ENCODE measurements around the gene TJP2.

The TJP2 gene

DNA sequence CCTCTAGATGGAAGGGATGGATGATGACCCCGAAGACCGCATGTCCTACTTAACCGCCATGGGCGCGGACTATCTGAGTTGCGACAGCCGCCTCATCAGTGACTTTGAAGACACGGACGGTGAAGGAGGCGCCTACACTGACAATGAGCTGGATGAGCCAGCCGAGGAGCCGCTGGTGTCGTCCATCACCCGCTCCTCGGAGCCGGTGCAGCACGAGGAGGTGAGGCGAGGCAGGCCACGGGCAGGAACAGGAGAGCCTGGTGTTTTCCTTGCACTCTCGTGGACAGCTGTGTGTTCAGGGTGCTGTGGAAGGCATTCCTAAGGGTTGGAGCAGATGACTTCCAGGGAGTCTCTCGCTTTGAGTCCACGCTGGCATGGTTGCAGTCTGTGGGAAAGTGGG, 73.9 kb downstream of the TJP2 start:
- Histone ChIP-seq H3K9ac (ENCODE audit: low read depth, low read length) (no peak overlapping the region), H3K27me3 (ENCODE audit: control insufficient read depth, insufficient read depth, low read length) (no peaks in the 10 kb centered on the region), H3K36me3 (ENCODE audit: control insufficient read depth, insufficient read depth, low read length) (peaks cover 25% of the 10 kb centered on the region), H3K9me3 (ENCODE audit: control insufficient read depth, insufficient read depth, low read length) (no peaks in the 10 kb centered on the region), H3K4me3 (ENCODE audit: low read depth, low read length) (no peak overlapping the region), H3K4me1 (ENCODE audit: control insufficient read depth, insufficient read depth, low read length) (no peaks in the 10 kb centered on the region)

DNA sequence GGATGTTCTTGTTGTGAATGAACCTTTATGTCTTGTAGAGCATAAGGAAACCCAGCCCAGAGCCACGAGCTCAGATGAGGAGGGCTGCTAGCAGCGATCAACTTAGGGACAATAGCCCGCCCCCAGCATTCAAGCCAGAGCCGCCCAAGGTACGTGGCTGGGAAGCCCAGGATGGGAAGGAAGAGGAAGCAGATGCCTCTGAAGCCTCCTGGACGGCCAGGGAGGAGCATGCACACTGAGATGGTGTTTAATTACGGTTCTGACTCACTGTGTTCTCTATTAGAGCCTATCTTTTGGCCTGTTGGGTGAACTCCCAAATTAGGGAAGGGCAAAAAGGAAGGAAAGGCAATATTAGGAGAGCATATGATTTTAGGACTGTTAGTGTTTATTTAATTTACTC, 75.3 kb downstream of the TJP2 start:
- Histone ChIP-seq H3K9ac (ENCODE audit: low read depth, low read length) (no peak overlapping the region), H3K36me3 (ENCODE audit: control insufficient read depth, insufficient read depth, low read length) (peaks cover 34% of the 10 kb centered on the region), H3K4me3 (ENCODE audit: low read depth, low read length) (no peak overlapping the region), H3K9me3 (ENCODE audit: control insufficient read depth, insufficient read depth, low read length) (no peaks in the 10 kb centered on the region), H3K4me1 (ENCODE audit: control insufficient read depth, insufficient read depth, low read length) (no peaks in the 10 kb centered on the region), H3K27me3 (ENCODE audit: control insufficient read depth, insufficient read depth, low read length) (no peaks in the 10 kb centered on the region)

DNA sequence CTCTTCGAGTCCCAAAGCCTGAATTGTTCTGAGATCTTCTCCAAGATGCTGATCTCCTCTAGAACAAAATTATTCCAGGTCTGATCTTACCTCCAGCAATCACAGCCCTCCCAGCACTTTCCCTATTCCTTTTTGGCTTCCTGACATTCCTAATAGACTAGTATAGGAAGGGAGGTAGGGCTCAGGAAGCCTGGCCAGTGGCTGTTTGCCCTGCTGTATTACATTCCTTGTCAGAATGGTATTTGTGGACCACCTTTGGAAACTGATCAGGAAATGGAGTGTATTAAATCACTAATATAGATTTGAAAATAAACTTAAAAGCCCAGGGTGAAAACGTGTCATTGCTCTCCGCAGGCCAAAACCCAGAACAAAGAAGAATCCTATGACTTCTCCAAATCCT, 76.6 kb downstream of the TJP2 start:
- Histone ChIP-seq H3K27me3 (ENCODE audit: control insufficient read depth, insufficient read depth, low read length) (no peaks in the 10 kb centered on the region), H3K36me3 (ENCODE audit: control insufficient read depth, insufficient read depth, low read length) (peaks cover 35% of the 10 kb centered on the region), H3K4me1 (ENCODE audit: control insufficient read depth, insufficient read depth, low read length) (no peaks in the 10 kb centered on the region), H3K9ac (ENCODE audit: low read depth, low read length) (no peak overlapping the region), H3K9me3 (ENCODE audit: control insufficient read depth, insufficient read depth, low read length) (no peaks in the 10 kb centered on the region), H3K4me3 (ENCODE audit: low read depth, low read length) (no peak overlapping the region)

DNA sequence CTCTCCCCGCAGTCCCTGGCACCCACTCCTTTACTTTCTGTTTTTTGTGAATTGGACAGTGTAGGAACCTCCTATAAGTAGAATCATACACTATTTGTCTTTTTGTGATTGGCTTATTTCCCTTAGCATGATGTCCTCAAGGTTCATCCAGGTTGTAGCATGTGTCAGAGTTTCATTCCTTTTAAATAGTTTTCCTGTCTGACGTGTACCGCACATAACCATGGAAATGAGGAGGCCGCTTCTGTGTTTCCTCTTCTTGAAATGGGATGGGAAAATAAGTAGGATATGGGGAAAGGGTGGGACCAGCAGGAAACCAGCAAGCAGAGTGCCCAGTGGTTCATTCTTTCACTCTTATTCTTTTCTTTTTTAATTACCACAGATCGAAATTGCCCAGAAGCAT, 78.4 kb downstream of the TJP2 start:
- H3K36me3 ChIP-seq (ENCODE audit: control insufficient read depth, insufficient read depth, low read length): peaks cover 35% of the 10 kb centered on the region
- H3K9me3 ChIP-seq (ENCODE audit: control insufficient read depth, insufficient read depth, low read length): no peaks in the 10 kb centered on the region
- H3K4me1 ChIP-seq (ENCODE audit: control insufficient read depth, insufficient read depth, low read length): no peaks in the 10 kb centered on the region
- H3K9ac ChIP-seq (ENCODE audit: low read depth, low read length): no peak overlapping the region
- no peak overlapping the region for H3K4me3 ChIP-seq (ENCODE audit: low read depth, low read length)
- no peaks in the 10 kb centered on the region for H3K27me3 ChIP-seq (ENCODE audit: control insufficient read depth, insufficient read depth, low read length)

DNA sequence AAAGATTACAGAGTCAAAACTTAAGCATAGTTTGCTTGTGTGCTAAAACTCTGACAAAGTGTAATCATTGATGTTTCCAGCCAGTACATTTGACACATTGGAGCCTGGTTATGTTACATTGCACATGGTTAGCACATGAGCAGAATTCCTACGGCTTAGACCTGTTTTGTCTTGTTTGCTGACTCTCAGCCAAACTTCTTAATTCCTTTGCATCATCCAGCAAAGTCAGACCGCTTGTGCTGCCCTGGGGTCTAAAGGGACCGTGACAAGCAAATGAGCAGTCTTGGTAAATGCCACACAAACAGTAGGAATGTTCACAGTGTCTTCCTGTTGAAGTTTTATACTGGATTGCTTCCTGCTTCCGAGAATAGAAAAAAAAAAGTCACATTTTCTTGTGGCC, 79.0 kb downstream of the TJP2 start:
- Histone ChIP-seq H3K9ac (ENCODE audit: low read depth, low read length) (no peak overlapping the region), H3K9me3 (ENCODE audit: control insufficient read depth, insufficient read depth, low read length) (no peaks in the 10 kb centered on the region), H3K4me3 (ENCODE audit: low read depth, low read length) (no peak overlapping the region), H3K27me3 (ENCODE audit: control insufficient read depth, insufficient read depth, low read length) (no peaks in the 10 kb centered on the region), H3K4me1 (ENCODE audit: control insufficient read depth, insufficient read depth, low read length) (no peaks in the 10 kb centered on the region), H3K36me3 (ENCODE audit: control insufficient read depth, insufficient read depth, low read length) (peaks cover 32% of the 10 kb centered on the region)

DNA sequence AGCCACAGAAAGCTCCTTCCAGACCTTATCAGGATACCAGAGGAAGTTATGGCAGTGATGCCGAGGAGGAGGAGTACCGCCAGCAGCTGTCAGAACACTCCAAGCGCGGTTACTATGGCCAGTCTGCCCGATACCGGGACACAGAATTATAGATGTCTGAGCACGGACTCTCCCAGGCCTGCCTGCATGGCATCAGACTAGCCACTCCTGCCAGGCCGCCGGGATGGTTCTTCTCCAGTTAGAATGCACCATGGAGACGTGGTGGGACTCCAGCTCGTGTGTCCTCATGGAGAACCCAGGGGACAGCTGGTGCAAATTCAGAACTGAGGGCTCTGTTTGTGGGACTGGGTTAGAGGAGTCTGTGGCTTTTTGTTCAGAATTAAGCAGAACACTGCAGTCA, 80.1 kb downstream of the TJP2 start:
- Histone ChIP-seq H3K9me3 (ENCODE audit: control insufficient read depth, insufficient read depth, low read length) (no peaks in the 10 kb centered on the region), H3K9ac (ENCODE audit: low read depth, low read length) (no peak overlapping the region), H3K36me3 (ENCODE audit: control insufficient read depth, insufficient read depth, low read length) (peaks cover 27% of the 10 kb centered on the region), H3K4me3 (ENCODE audit: low read depth, low read length) (no peak overlapping the region), H3K27me3 (ENCODE audit: control insufficient read depth, insufficient read depth, low read length) (no peaks in the 10 kb centered on the region), H3K4me1 (ENCODE audit: control insufficient read depth, insufficient read depth, low read length) (no peaks in the 10 kb centered on the region)

DNA sequence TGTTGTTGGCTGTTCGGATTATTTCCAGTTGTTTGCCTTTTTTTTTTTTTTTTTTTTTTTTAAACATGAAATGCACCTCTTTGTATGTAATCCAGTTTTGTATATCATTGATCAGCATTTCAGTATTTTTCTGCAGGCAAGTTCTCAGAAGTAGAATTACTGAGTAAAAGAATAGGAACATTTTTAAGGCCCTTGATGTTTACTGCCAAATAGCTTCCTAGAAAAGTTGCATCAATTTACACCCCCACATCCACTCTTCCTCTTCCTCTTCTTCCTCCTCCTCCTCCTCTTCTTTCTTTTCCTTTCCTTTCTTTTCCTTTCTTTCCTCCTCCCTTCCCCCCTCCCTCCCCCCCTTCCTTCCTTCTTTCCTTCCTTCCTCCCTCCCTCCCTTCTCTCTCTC, 81.5 kb downstream of the TJP2 start:
- Histone ChIP-seq H3K9ac (ENCODE audit: low read depth, low read length) (no peak overlapping the region), H3K4me1 (ENCODE audit: control insufficient read depth, insufficient read depth, low read length) (no peaks in the 10 kb centered on the region), H3K9me3 (ENCODE audit: control insufficient read depth, insufficient read depth, low read length) (no peaks in the 10 kb centered on the region), H3K36me3 (ENCODE audit: control insufficient read depth, insufficient read depth, low read length) (peaks cover 24% of the 10 kb centered on the region), H3K27me3 (ENCODE audit: control insufficient read depth, insufficient read depth, low read length) (no peaks in the 10 kb centered on the region), H3K4me3 (ENCODE audit: low read depth, low read length) (no peak overlapping the region)

DNA sequence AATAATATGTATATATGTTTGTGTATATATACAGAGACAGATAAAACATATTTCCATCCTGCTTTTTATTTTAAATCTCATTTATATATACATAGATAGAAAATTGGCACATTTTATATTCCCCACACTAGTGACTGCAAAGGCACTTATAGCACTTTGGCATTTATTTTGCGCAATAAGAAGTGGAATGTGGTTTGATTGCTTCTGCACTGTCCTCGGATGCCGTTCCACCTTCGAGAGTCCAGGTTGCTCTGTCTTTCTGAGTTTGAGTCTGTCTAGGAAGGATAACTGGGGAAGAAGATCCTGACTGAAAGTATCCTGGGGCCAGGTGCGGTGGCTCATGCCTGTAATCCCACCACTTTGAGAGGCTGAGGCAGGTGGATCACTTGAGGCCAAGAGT, 84.5 kb downstream of the TJP2 start:
- H3K9me3 ChIP-seq (ENCODE audit: control insufficient read depth, insufficient read depth, low read length): no peaks in the 10 kb centered on the region
- H3K4me1 ChIP-seq (ENCODE audit: control insufficient read depth, insufficient read depth, low read length): no peaks in the 10 kb centered on the region
- H3K4me3 ChIP-seq (ENCODE audit: low read depth, low read length): no peak overlapping the region
- no peaks in the 10 kb centered on the region for H3K27me3 ChIP-seq (ENCODE audit: control insufficient read depth, insufficient read depth, low read length)
- H3K9ac ChIP-seq (ENCODE audit: low read depth, low read length): no peak overlapping the region
- H3K36me3 ChIP-seq (ENCODE audit: control insufficient read depth, insufficient read depth, low read length): peaks cover 7% of the 10 kb centered on the region

DNA sequence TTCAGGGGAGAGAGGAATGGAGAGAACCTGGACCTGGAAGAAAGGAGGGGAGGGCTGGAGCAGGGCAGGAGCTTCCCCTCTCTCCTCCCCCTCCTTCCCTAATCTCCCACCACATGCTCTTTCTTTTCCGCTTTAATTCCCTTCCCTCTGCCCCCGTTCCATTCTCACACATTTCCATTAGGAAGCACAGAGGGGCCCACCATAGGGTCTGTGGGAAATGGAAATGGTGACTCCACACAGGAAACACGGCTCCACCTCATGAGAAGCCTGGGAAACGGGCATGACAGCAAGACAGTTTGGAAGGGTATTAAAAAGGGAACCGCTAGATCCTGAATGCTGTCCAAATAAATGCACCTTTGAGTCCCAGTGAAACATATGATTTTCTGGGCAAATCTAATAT, 86.1 kb downstream of the TJP2 start:
- H3K9ac ChIP-seq (ENCODE audit: low read depth, low read length): no peak overlapping the region
- H3K36me3 ChIP-seq (ENCODE audit: control insufficient read depth, insufficient read depth, low read length): no peaks in the 10 kb centered on the region
- H3K9me3 ChIP-seq (ENCODE audit: control insufficient read depth, insufficient read depth, low read length): no peaks in the 10 kb centered on the region
- no peak overlapping the region for H3K4me3 ChIP-seq (ENCODE audit: low read depth, low read length)
- no peaks in the 10 kb centered on the region for H3K4me1 ChIP-seq (ENCODE audit: control insufficient read depth, insufficient read depth, low read length)
- no peaks in the 10 kb centered on the region for H3K27me3 ChIP-seq (ENCODE audit: control insufficient read depth, insufficient read depth, low read length)

DNA sequence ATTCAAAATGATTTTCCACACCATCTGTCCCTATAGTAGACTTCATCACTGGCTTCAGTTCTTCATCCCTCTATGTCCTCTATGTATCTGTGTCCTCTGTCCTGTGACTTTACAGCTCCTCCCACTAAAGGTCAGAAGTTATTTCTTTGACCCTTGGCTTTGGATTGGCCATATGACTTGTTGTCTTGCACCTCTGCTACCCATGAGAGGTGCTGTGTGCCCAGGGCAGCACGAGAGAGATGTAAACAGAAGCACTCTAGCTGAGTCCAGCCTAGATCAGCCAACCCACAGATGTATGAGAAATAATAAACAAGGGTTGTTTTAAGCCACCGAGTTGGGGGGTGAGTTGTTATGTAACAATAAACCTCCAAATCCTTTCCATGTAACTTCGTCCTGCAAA, 87.6 kb downstream of the TJP2 start:
- H3K36me3 ChIP-seq (ENCODE audit: control insufficient read depth, insufficient read depth, low read length): no peaks in the 10 kb centered on the region
- no peaks in the 10 kb centered on the region for H3K9me3 ChIP-seq (ENCODE audit: control insufficient read depth, insufficient read depth, low read length)
- no peak overlapping the region for H3K9ac ChIP-seq (ENCODE audit: low read depth, low read length)
- no peak overlapping the region for H3K4me3 ChIP-seq (ENCODE audit: low read depth, low read length)
- H3K27me3 ChIP-seq (ENCODE audit: control insufficient read depth, insufficient read depth, low read length): no peaks in the 10 kb centered on the region
- H3K4me1 ChIP-seq (ENCODE audit: control insufficient read depth, insufficient read depth, low read length): no peaks in the 10 kb centered on the region

DNA sequence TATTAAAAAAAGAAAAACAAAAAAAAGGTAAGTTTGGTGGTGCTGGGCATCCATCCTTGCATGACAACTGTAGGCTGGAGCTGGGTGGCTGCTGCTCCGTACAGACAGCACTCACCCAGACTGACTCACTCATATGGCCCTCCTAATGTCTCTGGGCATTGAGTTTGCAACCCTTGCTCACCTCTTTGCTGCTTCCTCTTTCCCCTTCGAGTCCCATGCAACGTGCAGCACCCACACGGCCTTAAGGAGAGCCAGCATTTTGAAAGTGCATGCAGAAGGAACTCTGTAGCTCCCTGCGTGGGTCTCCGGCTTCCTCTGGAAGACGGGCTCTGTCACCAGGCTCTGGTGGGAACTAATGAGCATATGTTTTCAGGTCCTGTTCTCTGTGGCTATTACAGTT, 90.4 kb downstream of the TJP2 start:
- no peaks in the 10 kb centered on the region for H3K27me3 ChIP-seq (ENCODE audit: control insufficient read depth, insufficient read depth, low read length)
- H3K9ac ChIP-seq (ENCODE audit: low read depth, low read length): no peak overlapping the region

DNA sequence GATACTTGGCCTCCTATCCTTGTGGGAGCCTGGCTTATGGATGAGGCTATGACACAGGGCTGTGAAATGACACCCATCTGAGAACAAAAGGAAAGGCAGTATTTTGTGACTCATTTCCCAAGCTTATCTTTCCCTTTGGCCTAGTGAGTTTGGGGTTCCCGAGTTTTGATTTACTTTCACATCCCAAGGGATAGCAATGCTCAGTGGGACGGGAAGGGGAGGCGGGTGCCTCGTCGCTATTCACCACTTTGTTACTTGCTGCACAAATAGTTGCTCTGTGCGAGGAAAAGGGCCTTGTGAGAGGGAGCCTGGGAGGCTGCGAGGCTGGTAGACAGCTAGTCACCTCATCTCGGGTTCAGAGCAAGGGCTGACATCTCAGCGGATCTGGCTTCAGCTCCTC, 91.8 kb downstream of the TJP2 start:
- no peaks in the 10 kb centered on the region for H3K4me1 ChIP-seq (ENCODE audit: control insufficient read depth, insufficient read depth, low read length)
- H3K9ac ChIP-seq (ENCODE audit: low read depth, low read length): no peak overlapping the region
- no peaks in the 10 kb centered on the region for H3K9me3 ChIP-seq (ENCODE audit: control insufficient read depth, insufficient read depth, low read length)
- no peaks in the 10 kb centered on the region for H3K36me3 ChIP-seq (ENCODE audit: control insufficient read depth, insufficient read depth, low read length)
- no peaks in the 10 kb centered on the region for H3K27me3 ChIP-seq (ENCODE audit: control insufficient read depth, insufficient read depth, low read length)
- H3K4me3 ChIP-seq (ENCODE audit: low read depth, low read length): no peak overlapping the region

More for the DNA sequence above, 90.4 kb downstream of the TJP2 start:
- H3K36me3 ChIP-seq (ENCODE audit: control insufficient read depth, insufficient read depth, low read length): no peaks in the 10 kb centered on the region
- no peaks in the 10 kb centered on the region for H3K9me3 ChIP-seq (ENCODE audit: control insufficient read depth, insufficient read depth, low read length)
- no peak overlapping the region for H3K4me3 ChIP-seq (ENCODE audit: low read depth, low read length)
- H3K4me1 ChIP-seq (ENCODE audit: control insufficient read depth, insufficient read depth, low read length): no peaks in the 10 kb centered on the region

DNA sequence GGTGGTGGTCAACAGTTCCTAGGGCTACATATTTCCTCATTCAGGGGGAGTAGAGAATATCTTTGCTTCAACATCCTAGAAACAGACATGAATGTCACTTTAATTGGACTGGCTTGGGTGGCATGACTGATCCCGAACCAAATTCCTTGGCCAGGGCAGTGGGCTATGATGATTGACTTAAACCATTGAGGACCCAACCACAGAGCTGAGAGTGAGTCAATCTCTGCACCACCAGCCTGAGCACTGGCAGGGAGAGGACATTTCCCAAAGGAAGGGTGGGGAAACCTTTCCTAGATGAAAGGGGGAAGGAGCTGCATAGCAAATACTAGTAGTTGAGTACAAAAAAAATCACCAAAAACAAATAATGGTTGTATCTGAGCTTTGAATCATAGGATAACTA, 98.1 kb downstream of the TJP2 start:
- no peak overlapping the region for H3K9ac ChIP-seq (ENCODE audit: low read depth, low read length)
- no peak overlapping the region for H3K4me3 ChIP-seq (ENCODE audit: low read depth, low read length)
- no peaks in the 10 kb centered on the region for H3K36me3 ChIP-seq (ENCODE audit: control insufficient read depth, insufficient read depth, low read length)
- H3K4me1 ChIP-seq (ENCODE audit: control insufficient read depth, insufficient read depth, low read length): no peaks in the 10 kb centered on the region
- H3K9me3 ChIP-seq (ENCODE audit: control insufficient read depth, insufficient read depth, low read length): peaks cover 4% of the 10 kb centered on the region
- H3K27me3 ChIP-seq (ENCODE audit: control insufficient read depth, insufficient read depth, low read length): no peaks in the 10 kb centered on the region
